Psoas muscle (tissue), 8 donors: ENCODE measurements around the gene EXD1. TPM values are rescaled to one million over a fixed set of nuclear protein-coding genes. Genes with fewer than 3 reads are reported as not detected.

Experiments used
- ATAC-seq, 4 donors: fragments of 200-7000 bp; cut with Tn5 transposase; one replicate each; pipeline ENCODE4 v1.9.1; 2020; ENCODE audit warnings: moderate library complexity in 3 of 4, mild to moderate bottlenecking in 2 of 4
- DNase-seq, 2 donors: peaks; one replicate each; pipeline ENCODE4 v3.0.0-alpha.2; 2020
- H3K27ac ChIP-seq: fragments of 200-600 bp; one replicate; pipeline ENCODE4 v1.8.0; 2022
- H3K27me3 ChIP-seq, 3 donors: fragments of 200-600 bp in 1 of 3; one replicate each; pipeline versions ENCODE4 v1.6.1 to v1.8.0; 2013 to 2022; ENCODE audit warnings: low read length in 2 of 3, mild to moderate bottlenecking in 2 of 3, moderate library complexity in 1 of 3; ENCODE audit not compliant: insufficient read depth in 3 of 3
- H3K36me3 ChIP-seq, 2 donors: fragments of 200-600 bp in 1 of 2; one replicate each; pipeline versions ENCODE4 v1.6.1 to v1.8.0; 2013 to 2022; ENCODE audit warnings: low read depth in 1 of 2, mild to moderate bottlenecking in 1 of 2, moderate library complexity in 1 of 2; ENCODE audit not compliant: insufficient read depth in 1 of 2
- H3K4me1 ChIP-seq: fragments of 200-600 bp; one replicate; pipeline ENCODE4 v1.8.0; 2022
- H3K4me3 ChIP-seq: fragments of 200-600 bp; one replicate; pipeline ENCODE4 v1.8.0; 2022; ENCODE audit warnings: mild to moderate bottlenecking
- H3K9me3 ChIP-seq: fragments of 200-600 bp; one replicate; pipeline ENCODE4 v1.8.0; 2022
- WGBS, 3 donors: extraction: QIAGEN DNeasy Blood & Tissue Kit; methylation state at CpG; one replicate each; pipeline versions ENCODE4 v1.1.6 to v1.1.7; 2013; 5-methylcytosine and 5-hydroxymethylcytosine counted together
- intact Hi-C, 2 donors: fragments of 100-400 bp; cut with DNase I; formaldehyde crosslinking; loops; one replicate each; pipeline versions ENCODE4 v1.11.0 to v1.14.2; 2022
- polyA plus RNA-seq, 3 donors: library from polyadenylated mRNA; stranded (reverse); fragments of 200-250 nt; gene quantifications; one replicate each; pipeline ENCODE4 v1.2.3, GENCODE V29; 2013
- total RNA-seq, 4 donors: library from RNA; stranded (reverse); fragmentation: NEBNext Ultra II Directional in 2 of 4; extraction: Animal tissue kit (Norgen Biotek cat#: 25700) in 2 of 4; gene quantifications; one replicate each; pipeline versions ENCODE4 v1.2.1 to v1.2.4, GENCODE V29; 2021 to 2023
- TF ChIP-seq, protein P1 (sequence below): fragments of 200-600 bp; IDR thresholded peaks from one replicate; pipeline ENCODE4 v1.8.0; 2022; ENCODE audit warnings: antibody characterized with exemption
- donor health status: healthy with polysubstance abuse.
- donor health status: DM: no; HTN: no; CAD: no; lungs with moderate emphysema.
- donor health status: Bipolar disorder and iron deficiency.
- donor health status: healthy.
- donor health status: DM: yes; HTN: yes; CAD: no.
- donor health status: DM: no; HTN: no; CAD: no.
- donor health status: DM: no; HTN: no; CAD: no.
- donor health status: DM: yes; HTN: yes; CAD: no.

Gene EXD1
- total and polyA plus RNA-seq, 7 donors, result 0.43 TPM; not detected in 6

DNA sequence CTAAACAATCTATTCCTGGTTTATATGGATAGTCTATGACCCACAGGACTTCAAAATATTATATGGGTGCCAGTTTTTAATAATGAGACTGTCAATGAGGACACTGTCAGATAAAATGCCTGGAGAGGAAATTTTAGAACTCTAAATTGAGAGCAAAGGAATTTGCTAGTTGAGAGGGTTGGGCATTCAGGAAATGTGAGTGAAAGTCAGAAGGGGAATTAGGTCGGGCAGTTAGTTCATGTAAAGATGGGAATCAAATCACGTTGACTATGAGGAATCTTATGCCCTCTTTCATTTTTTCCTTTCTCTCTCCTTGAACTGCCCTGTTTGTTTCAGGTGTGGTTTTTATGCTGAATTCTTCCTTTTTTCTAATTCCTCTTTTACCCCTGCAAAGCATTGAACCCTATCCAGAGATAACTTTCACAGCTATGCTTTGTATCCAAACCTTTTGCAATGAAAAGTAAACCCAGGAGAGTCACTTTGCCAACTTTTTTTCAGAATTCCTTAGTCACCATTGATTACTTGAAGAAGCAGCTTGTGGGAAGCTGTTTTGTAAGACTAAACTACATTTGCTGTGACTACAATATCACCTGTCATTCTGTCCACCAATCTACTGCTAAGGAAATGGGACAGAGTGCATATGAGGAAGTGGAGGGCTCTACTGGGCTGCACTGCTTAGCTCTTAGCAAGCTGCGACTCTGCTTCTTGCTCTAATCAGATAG lies 28.4 kb upstream of the EXD1 start:
- TF ChIP-seq, protein P1, sequence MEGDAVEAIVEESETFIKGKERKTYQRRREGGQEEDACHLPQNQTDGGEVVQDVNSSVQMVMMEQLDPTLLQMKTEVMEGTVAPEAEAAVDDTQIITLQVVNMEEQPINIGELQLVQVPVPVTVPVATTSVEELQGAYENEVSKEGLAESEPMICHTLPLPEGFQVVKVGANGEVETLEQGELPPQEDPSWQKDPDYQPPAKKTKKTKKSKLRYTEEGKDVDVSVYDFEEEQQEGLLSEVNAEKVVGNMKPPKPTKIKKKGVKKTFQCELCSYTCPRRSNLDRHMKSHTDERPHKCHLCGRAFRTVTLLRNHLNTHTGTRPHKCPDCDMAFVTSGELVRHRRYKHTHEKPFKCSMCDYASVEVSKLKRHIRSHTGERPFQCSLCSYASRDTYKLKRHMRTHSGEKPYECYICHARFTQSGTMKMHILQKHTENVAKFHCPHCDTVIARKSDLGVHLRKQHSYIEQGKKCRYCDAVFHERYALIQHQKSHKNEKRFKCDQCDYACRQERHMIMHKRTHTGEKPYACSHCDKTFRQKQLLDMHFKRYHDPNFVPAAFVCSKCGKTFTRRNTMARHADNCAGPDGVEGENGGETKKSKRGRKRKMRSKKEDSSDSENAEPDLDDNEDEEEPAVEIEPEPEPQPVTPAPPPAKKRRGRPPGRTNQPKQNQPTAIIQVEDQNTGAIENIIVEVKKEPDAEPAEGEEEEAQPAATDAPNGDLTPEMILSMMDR, result no peak
- intact Hi-C loops, result no loop called here
- H3K27ac ChIP-seq, result peak overlapping the region; percentile 70
- ATAC-seq, result peak; percentile 86 to 95 (median 89)
- no peak for DNase-seq
- peak overlapping the region; percentile 31 for H3K4me3 ChIP-seq
- peaks cover 34% of the 10 kb centered on the region for H3K4me1 ChIP-seq
- H3K36me3 ChIP-seq, result peaks cover 0 to 68% of the 10 kb centered on the region in 2 donors
- 32 to 42% (median 33%) methylated on average over 3 of the region's 3 CpGs for WGBS, 3 donors
- H3K9me3 ChIP-seq, result no peaks in the 10 kb centered on the region
- H3K27me3 ChIP-seq, result no peaks in the 10 kb centered on the region

DNA sequence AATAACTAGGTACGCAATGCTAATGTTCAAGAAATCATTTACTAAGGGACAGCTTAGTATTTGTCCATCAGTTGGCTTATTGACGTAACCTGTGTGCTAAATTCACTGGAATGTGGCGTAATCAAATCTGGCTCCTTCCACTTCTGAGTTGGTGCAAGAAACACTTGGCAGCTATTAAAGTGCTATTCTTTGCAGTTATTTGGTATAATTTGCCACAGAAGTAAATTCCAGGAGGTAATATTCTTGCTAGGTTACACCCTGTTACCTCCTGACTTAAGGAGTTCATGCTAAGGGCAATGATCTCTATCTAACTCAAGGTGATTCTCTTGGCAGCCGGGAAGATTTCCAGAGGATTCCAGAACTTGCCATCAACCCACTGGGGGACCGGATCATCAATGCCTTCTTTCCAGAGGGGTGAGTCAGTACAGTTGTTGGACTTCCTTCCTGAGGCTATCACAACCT lies 26.1 kb upstream of the EXD1 start:
- Histone ChIP-seq H3K4me1 (peaks cover 23% of the 10 kb centered on the region), H3K27me3 (no peaks in the 10 kb centered on the region), H3K27ac (no peak overlapping the region), H3K9me3 (no peaks in the 10 kb centered on the region), H3K36me3 (peaks cover 3 to 67% of the 10 kb centered on the region in 2 donors), H3K4me3 (no peak overlapping the region)
- ATAC-seq, result no peak
- intact Hi-C loops, result no loop called here
- TF ChIP-seq, protein P1, result no peak
- no peak for DNase-seq
- WGBS, 3 donors, result 71 to 80% (median 76%) methylated on average over 5 of the region's 5 CpGs

DNA sequence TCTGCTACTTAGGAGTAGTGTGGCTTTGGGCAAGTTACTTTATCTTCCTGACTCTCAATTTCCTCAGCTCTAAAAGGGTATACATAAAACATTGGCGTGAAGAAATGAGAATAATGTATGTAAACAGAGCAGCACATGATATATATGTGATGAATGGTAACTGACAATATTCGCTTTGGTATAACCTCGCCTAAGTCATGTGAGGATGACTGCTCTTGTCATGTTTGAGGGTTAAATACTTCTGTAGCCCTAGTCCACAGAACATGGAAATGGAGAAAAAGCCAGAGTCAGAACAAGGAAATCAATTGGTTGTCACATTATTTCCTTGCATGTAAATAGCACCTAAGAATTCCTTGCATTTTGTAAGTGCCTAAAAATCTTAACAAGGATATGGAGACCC lies 25.5 kb upstream of the EXD1 start:
- H3K4me3 ChIP-seq, result no peak overlapping the region
- TF ChIP-seq, protein P1, result no peak
- ATAC-seq (no peak), DNase-seq (no peak)
- H3K9me3 ChIP-seq, result no peaks in the 10 kb centered on the region
- no peak overlapping the region for H3K27ac ChIP-seq
- intact Hi-C loops, result no loop called here
- H3K36me3 ChIP-seq, result peaks cover 3 to 71% of the 10 kb centered on the region in 2 donors
- 96 to 98% (median 97%) methylated on average over 3 of the region's 3 CpGs for WGBS, 3 donors
- no peaks in the 10 kb centered on the region for H3K27me3 ChIP-seq
- peaks cover 23% of the 10 kb centered on the region for H3K4me1 ChIP-seq

DNA sequence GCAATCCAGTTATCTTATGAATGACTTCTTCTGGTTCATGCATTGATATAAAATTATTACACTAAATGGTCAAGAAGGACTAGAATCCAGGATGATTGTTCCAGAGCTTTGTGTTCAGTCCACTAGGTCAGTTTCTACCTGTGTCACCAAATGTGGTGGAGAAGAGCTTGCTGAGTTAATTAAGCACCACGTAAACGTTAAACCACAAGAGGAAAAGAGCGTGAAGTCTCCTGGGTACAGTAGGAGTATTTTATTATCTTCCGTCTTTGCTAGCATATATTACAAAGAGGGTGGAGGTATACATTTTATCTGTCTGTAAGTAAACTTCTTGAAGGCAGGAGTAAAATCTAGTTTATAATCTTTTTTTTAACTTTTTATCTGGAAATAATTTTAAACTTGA lies 24.0 kb upstream of the EXD1 start:
- intact Hi-C loops, result no loop called here
- WGBS, 3 donors, result 84 to 88% (median 87%) methylated on average over 4 of the region's 4 CpGs
- TF ChIP-seq, protein P1, result no peak
- H3K4me1 ChIP-seq, result peaks cover 22% of the 10 kb centered on the region
- H3K27me3 ChIP-seq, result no peaks in the 10 kb centered on the region
- ATAC-seq (no peak), DNase-seq (no peak)
- H3K9me3 ChIP-seq, result no peaks in the 10 kb centered on the region
- H3K4me3 ChIP-seq, result no peak overlapping the region
- no peak overlapping the region for H3K27ac ChIP-seq
- peaks cover 3 to 68% of the 10 kb centered on the region in 2 donors for H3K36me3 ChIP-seq
